Umbilical cord (tissue), 2 donors: Measurements from ENCODE around the gene TSSC4. TPM values are rescaled to one million over a fixed set of nuclear protein-coding genes. Genes with fewer than 3 reads are reported as not detected.
"Not testable (repeated sequence)": the region's sequence is repeated elsewhere in the genome, so short reads cannot be mapped to it uniquely, and the experiment has no call there.

ENCODE experiments used
- DNase-seq: peaks from one replicate; pipeline ENCODE4 v3.0.0-alpha.2; 2015; ENCODE audit warnings: low spot score
- total RNA-seq: library from RNA; depleted of rRNA; stranded (reverse); fragments of >200 nt; gene quantifications from one replicate; pipeline ENCODE4 v1.2.3, GENCODE V29; 2014; ENCODE audit warnings: low replicate concordance; ENCODE audit not compliant: insufficient read depth

TSSC4 gene
- 17.6 TPM for total RNA-seq

DNA sequence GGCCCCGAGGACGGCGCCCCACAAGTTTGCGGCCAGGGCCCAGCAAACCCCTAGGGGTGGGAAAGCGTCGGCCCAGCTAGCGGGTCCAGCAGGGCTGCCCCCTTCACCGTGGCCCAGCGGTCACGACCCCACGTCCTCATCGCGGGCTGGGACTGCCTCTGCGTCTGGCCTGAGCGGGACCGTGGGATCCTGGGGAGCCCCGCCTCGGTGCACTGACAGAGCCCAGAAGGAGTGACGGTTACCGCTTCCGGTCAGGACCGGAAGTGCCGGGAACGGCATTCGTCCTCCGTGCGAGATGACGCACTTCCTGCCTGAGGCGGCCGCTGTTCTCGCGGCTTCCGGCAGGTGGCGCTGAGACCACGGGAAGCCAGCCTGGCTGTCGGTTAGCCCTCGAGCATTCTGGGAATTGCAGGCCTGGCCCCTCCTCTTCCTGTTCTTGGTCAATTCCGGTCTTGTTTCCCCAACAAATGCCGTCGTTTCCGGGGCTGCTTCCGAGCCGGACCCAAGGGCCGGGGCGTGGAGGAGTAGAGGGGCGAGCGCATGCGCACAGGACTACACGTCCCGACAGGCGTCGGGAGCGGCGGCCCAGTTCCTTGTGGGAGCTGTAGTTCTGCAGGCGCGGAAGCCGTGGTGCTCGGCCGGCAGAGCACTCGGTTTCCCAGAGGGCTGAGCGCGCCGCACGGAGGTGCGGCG, at the start of gene TSSC4:
Gene TSSC4, plus strand, starts transcription at position 682 of the 693 bp plus-strand sequence. CDS start 1,884 bp downstream, outside the sequence.
- DNase-seq: peak; percentile 100

DNA sequence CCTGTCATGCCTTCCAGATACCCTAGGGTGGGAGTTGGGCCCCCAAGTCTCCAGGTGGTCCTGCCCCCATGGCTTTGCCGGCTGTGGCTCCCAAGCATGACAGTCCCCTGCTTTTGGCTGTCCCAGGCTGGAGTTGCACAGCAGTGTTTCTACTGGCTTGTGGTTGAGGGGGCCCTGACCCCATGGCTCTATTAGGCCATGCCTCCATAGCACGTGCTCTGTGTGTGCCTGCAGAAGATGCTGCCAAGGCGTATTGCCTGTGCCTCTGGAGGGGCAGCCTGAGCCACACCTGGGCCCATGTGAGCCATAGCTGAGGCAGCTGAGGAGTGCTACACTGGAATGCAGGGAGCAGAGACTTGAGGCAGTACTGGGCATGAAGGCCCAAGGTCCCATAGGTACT, 48.8 kb upstream of the TSSC4 start:
- no peak for DNase-seq

DNA sequence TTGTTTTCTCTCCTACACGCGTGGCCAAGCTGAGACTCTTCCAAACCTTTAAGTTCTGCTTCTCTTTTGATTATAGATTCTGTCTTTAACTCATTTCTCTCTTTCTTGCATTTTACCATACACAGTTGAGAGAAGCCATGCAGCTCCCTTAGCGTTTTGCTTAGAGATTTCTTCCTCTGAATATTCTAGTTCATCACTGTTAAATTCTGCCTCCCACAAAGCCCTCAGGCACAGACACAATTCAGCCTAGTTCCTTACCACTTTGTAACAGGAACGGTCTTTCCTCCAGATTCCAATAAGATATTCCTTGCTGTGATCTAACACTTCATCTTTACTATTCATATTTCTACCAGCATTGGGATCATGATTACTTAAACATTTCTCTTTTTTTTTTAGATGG, 48.1 kb upstream of the TSSC4 start:
- no peak for DNase-seq

DNA sequence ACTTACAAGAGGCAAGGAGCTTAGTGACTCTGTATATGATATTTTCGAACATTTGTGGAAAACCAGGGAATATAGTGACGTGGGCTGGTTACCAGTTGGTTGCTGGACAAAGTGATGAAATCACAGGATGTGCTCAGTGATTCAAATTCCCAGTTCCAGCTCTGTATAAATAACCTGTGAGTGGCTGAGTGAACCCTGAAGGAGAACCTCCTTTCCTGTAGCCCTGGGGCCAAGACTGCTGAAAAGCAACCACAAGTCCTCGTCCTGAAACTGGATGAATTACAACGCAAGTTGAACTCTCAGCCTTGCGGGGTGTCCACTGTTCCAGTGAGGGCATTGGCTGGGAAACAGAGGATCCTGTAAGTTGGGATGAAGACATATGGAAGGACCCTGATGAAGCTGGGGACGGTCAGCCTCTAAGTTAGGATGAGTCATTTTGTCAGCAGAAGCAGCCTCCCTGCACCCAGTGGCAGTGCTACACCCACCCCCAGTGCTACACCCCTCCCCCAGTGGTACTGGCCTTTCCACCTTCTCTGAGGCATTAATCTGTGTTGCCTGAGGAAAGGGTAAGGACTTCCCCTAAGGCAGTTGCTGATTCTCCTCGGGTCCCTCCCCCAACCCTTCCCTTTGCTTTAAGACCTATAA, 45.4 kb upstream of the TSSC4 start:
- DNase-seq: no peak

DNA sequence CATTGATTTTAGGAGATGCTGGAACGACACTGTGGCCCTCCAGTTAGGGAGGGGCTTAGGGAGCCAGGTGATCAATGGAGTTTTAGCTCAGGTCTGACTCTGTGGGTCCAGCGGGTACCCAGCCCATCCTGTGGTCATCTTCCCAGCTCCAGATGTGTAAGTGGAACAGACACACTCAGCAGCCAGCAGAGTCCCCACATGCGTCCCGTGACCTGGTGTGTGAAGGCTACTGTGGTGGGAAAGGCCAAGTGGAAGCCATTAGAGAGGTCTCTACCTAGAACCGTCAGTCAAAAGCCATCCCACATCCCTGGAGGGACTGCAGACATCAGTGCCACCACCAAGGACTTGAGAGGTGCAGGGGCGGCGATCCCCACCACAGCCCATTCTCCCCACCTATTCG, 43.3 kb upstream of the TSSC4 start:
- no peak for DNase-seq

DNA sequence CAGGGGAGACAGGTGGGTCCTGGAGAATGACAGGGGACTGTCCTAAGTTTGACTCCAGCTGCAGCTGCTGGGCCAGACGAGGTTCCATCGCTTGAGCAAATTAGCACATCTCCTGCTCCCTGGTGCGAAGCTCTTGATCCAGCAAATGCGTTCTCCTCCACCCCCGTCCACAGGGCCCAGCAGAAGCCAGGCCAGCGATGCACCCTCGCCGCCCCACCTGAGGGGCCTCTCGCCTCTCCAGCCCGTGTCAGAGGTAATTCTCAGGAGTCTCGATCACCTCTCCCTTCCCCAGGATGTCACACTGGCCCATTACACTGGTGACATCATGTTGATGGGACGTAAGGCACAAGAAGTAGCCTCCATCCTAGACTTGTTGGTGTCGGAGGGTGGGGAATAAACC, 42.9 kb upstream of the TSSC4 start:
- DNase-seq: not testable (repeated sequence)

DNA sequence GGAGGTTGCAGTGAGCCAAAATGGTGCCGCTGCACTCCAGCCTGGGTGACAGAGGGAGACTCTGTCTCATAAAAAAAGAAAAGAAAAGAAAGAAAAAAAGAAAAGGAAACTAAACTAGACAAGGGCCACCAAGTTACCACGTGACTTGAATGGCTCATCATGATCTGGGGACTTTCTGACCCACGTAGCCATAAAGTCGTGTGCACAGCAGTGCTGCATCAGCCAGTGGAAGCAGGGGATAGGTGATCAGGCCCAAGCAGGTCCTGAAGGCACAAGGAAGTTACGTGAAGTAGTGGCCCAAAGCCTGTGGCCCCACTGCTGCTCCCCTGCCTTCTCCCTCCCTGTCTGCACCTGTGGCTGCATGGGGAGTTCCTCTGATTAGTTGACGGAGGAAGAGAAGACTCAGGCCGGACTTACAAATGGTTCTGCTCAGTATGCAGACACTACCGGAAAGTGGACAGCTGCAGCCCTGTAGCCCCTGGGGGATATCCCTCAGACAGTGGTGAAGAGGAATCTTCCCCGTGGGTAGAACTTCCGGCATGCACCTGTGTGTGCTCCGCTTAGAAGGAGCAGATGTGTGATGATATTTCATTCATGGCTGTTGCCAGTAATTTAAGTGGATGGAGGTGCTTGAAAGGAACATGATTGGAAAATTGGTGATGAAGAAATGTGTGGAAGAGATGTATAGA, 41.7 kb upstream of the TSSC4 start:
- no peak for DNase-seq

DNA sequence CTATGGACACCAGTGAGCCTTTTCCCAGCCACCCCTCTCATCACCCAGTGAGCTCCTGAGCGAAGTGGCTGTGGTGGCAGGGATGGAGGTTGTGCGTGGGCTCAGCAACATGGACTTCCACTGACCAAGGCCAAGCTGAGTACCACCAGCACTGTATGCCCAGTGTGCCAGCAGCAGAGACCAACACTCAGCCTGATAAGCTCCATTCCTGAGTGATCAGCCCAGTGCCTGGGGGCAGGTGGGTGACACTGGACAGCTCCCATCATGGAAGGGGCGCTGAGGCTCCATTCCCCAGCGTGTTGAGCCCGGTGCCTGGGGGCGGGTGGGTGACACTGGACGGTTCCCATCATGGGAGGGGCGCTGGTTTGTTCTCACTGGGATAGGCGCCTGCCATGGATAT, 41.0 kb upstream of the TSSC4 start:
- no peak for DNase-seq

DNA sequence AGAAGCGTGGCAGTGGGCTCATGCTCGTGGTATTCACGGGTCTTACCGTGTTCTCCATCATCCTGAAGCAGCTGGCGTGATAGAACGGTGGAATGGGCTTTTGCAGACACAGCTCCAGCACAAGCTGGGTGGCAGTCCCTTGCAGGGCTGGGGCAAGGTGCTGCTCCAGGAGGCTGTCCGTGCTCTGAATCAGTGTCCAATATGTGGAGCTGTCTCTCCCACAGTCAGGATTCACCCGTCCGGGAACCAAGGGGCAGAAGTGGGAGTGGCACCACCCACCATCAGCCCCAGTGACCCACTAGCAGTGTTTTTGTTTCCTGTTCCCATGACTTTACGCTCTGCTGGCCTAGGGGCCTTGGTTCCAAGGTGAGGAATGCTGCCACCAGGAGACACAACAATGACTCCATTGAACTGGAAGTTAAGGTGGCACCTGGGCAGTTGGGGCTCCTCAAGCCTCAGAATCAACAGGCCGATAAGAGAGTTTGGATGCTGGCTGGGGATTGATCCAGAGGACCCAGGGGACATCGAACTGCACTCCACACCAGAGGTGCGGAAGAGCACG, 40.4 kb upstream of the TSSC4 start:
- no peak for DNase-seq

DNA sequence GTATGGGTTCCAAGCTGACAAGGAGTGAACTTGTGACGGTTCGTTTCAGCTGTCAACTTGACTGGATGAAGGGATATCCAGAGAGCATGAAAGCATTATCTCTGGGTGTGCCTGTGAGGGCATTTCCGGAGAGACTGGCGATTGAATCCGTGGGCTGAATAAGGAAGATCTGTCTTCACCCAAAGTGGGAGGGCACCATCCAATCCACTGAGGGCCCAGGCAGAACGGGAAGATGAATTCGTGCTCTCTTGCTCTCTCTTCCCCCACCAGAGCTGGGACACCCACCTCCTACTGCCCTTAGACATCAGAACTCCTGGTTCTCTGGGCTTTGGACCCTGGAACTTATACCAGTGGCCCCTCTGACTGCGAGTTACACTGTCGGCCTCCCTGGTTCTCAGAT, 39.0 kb upstream of the TSSC4 start:
- no peak for DNase-seq

DNA sequence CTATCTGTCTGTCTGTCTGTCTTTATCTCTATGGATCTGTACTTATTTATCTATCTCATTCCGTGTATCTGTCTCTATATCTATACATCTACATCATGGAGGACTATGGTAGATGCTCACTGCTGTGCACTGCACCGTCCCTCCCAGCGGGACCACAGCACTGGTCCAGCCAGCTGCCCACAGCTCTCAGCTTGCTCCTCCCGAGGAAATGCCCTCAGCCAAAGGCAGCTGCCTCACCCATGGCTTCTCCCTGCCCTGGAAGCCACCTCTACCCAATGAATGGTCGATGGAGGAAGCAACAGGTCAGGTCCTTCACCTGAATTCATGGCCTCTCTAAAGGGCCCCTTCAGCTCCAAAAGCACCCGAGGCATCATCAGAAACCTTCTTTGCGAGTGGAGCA, 38.1 kb upstream of the TSSC4 start:
- DNase-seq: no peak

DNA sequence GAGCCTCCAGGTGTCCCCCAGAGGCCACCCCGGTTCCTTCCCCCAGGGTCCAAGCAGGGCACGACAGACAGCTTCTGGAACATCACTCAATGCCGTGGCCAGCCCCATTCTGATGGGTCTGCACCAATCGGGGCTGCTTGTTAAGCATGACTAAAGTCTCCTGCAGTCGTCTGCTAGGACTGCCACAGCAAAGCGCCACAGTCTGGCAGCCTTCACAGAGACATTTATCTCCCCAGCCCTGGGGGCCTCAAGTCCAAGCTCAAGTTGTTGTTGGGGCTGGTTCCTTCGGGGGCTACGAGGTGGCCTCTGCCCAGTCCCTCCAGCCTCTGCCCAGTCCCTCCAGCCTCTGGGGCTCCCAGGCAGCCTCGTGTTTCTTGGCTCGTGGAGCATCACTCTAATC, 37.4 kb upstream of the TSSC4 start:
- no peak for DNase-seq

DNA sequence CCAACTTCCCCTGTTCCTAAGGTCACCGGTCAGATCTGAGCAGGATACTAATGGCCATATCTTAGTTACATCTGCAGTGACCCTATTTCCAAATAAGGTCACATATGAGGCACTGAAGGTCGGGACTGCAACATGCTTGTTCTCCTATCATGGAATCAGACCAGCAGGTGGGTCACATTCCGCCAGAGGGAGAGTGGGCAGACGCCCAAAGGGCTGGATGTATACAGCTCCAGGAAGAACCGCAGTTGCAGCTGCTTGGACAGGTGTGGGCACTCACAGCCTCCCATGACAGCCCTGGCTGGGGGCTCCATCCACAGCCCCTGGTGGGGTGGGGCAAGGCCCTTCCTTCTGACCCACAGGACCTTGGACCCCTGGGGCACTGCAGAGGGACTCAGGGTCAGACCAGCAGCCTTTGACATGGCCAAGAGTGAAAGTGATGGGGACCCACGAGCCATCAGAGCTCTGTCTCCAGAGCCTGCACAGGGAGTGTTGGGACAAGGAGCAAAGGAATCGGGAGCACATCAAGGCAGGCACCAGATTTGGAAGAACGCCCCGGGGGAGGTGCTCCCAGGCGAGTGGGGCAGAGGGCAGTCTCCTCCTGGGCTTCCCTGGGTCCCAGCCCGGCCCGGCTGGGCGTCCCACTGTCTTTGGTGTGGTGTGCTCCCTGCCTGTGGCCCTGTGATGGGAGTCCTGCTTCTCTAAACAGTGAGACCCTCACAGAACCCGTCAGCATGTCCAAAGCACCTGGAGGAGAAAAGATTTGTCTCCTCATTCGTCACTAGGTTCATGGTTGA, 36.8 kb upstream of the TSSC4 start:
- no peak for DNase-seq

DNA sequence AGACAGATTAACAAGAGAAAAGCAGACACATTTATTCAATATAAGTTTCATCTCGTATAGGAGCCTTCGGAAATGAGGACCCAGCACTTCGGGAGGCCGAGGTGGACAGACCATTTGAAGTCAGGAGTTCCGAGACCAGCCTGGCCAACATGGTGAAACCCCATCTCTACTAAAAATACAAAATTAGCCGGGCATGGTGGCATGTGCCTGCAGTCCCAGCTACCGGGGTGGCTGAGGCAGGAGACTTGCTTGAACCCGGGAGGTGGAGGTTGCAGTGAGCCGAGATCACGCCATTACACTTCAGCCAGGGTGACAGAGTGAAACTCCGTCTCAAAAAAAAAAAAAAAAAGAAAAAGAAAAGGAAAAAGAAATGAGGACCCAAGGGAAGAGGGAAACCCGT, 36.2 kb upstream of the TSSC4 start:
- DNase-seq: not testable (repeated sequence)

DNA sequence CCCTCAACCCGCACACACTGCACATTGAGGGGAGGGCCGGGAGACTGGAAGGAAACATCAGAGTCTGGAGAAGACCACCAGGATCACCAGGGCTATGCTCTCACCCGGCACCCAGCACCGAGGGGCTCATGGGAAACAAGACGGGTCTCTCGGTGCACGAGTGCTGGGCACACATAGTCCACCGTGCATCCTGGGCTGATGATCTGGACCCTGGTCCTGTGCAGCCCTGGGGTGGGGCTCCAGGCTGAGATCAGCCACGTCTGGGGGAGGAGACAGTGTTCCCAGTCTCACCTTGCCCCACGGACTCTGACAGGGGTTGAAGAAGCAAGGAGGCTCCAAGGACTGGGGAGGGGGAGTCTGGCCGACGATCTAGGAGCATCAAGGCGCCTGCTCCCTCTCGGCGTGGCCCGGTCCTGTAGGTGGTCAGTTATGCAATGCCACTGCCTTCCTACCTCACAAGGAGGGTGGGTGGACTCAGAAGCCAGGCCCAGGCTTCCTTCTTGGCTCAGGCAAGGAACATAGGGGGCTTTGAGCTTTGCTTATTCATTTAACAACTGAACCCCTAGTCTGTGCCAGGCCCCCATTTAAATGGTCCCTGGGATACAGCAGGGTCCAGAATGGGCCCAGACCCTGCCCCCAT, 34.9 kb upstream of the TSSC4 start:
- DNase-seq: no peak

DNA sequence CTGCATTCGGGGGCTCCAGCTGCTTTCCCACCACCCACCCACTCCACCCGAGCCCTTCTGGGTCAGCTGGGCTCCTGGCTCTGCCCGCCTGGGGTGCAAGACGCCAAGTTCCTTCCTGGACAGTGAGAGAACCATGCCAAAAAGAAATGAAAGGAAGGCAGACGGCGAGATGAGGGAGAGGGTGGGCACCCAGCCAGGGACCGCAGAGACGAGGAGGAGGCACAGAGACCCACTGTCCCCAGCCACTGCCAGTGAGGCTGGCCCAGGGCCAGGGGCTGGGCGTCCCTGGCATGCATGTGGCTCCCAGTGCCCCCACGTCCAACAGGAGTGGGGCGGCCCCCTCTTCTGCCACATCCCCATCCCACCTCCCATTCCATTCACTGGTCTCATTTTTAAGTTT, 34.3 kb upstream of the TSSC4 start:
- no peak for DNase-seq

DNA sequence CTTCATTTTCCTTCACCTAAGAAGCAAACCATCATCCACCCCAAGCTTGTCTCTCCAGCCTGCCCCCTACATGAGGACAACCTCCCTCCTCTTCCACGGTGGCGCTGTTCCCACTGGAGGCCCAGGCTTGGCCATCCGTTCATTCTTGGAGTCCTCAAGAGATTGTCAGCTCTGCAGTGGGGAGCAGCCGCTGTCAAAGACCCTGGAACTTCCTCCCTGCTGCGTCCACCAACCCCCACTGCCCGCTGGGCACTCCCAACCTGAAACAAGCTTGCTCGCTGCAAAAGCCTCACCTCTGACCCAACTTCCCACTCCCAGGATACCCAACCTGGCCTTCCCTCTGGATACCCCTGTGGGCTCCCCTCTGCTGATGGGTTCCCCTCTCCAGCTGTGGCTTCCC, 33.8 kb upstream of the TSSC4 start:
- no peak for DNase-seq

DNA sequence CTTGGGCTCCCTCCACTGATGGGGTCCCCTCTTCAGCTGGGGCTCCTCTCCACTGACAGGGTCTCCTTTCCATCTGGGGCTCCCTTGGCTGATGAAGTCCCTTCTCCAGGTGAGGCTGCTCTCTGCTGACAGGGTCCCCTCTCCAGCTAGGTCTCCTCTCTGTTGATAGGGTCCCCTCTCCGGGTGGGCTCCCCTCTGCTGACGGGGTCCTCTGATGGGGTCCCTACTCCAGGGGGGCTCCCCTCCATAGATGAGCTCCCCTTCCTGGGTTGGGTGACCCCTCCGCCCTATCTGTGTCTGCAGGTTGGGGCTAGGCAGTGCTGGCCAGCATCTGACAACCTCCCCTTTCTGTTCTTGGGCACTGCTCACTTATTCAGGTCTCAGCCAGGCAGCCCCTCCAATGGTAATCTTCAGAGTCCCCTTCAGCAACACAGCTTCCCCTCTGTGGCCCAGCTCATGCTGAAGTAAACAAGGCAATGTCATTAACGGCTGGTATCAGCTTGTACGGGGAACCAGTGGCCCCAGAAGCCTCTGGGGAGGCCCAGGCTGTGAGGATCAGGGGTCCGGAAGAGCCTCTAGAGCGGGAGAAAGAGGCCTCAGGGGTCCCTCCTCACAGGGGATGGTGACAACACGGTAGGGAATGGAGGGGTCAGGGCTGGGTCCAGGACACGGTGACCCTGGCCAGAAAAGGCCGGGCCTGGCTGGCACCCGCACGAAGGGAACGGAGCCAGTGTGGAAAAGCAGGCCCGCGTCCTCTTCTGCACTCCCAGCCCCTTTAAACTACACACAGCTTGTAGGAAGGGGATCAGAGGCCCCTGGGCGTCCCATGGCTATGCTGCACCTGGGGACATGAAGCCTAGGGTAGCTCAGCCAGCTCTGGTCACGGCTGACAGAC, 33.0 kb upstream of the TSSC4 start:
- no peak for DNase-seq

DNA sequence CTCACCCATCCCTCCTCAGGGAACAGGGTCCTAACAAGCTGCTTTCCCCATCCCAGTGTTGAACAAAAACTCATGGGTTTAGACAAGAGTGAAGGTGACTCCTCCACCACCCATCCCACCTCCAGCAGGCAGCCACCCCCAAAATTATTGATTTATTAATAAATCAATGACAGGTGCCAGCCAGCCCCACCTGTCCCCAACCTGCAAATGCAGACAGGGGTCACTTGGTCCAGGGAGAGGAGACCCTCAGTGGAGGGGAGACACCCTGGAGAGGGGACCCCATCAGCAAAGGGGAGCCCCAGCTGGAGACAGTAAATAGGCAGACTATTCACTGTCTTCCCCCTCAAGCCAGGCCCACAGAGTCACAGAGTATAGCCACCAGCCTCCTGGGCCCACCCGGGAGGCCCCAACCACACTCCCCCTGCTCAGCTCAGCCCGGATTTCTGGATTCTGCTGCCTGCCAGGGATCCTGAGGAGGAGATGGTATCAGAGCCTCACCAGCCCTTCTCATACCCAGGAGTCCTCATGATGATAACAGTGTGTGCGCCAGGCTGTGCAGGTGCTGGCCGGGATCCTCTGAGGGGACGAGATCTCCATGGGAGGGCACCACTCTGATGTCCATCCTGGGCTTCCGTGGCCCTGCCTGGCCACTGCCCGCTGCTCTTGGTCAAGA, 32.2 kb upstream of the TSSC4 start:
- DNase-seq: no peak

DNA sequence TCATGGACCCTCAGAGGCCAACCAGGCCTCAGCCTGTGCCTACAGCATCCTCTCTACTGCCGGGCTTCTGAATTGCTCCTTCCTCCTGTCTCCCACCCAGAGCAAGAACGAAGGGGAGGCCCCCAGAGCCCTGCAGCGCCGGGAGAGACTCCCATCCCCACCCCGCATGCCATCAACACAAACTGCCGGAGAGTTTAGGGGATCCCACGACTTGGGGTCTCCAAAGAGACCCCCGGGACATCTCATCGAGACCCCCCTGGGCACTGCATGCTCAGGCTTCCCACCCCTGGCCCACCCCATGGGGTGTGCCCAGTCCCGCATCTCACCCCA, 31.7 kb upstream of the TSSC4 start:
- DNase-seq: no peak
